Measurements from ENCODE around the gene MFSD8. TPM values are rescaled to one million over a fixed set of nuclear protein-coding genes. Genes with fewer than 3 reads are reported as not detected.

MFSD8 gene
- total and polyA plus RNA-seq, 4 donors, result 6.3 to 21.0 (median 17.6) TPM

DNA sequence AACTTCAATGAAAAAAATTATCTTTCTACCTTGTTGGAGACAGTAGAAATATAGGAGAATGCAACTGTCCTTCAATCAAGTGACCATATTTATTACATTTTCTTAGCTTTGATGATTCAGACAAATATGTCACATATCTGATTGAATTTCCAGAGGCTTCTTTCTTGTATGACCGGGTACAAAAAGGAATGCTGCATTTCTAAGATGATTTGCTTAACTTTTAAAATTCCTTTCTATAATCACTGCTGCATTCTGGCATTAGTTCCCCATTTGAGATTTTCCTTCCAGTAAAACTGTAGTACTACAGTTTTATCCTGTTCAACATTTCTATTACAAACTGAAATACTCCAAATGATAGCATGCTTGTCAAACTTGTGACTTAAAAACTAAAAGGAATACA lies 5.2 kb downstream of the MFSD8 start:
- Histone ChIP-seq H3K9ac (ENCODE audit: low read depth in 1 of 2, low read length in 2 of 2) (no peak overlapping the region), H3K4me3 (ENCODE audit: low read depth in 1 of 3, low read length in 3 of 3) (no peak overlapping the region), H3K9me3 (ENCODE audit: control insufficient read depth in 4 of 4, low read length in 3 of 4) (no peaks in the 10 kb centered on the region), H3K4me1 (ENCODE audit: control insufficient read depth in 4 of 4, insufficient read depth in 4 of 4, low read length in 3 of 4) (peaks cover 0 to 7% (median 3%) of the 10 kb centered on the region in 4 donors), H3K27ac (ENCODE audit: low read depth in 1 of 2, low read length in 2 of 2) (no peak overlapping the region), H3K36me3 (ENCODE audit: control insufficient read depth in 4 of 4, insufficient read depth in 3 of 4, low read depth in 1 of 4, low read length in 3 of 4) (peaks cover 0 to 7% (median 3%) of the 10 kb centered on the region in 4 donors), H3K27me3 (ENCODE audit: control insufficient read depth in 4 of 4, insufficient read depth in 4 of 4, low read length in 3 of 4) (no peaks in the 10 kb centered on the region)
- WGBS, result 86% methylated on average over 1 of the region's 1 CpG
- no peak for DNase-seq (ENCODE audit: low spot score)
- TF ChIP-seq FOXA1 (IDR thresholded peaks at IDR 0.05) (no peak), EGR1 (IDR thresholded peaks at IDR 0.05; ENCODE audit: low read depth in 2 of 2) (no peak), RXRA (IDR thresholded peaks at IDR 0.05) (no peak), YY1 (IDR thresholded peaks at IDR 0.05) (no peak), HNF4A (conservative IDR thresholded peaks at IDR 0.05) (no peak), TAF1 (conservative IDR thresholded peaks at IDR 0.05) (no peak), NR2F2 (IDR thresholded peaks at IDR 0.05) (no peak), HNF4G (IDR thresholded peaks at IDR 0.05) (no peak), SP1 (IDR thresholded peaks at IDR 0.05) (no peak), GABPA (IDR thresholded peaks at IDR 0.05 in 1 of 2, conservative IDR thresholded peaks at IDR 0.05 in 1 of 2) (no peak), RAD21 (IDR thresholded peaks at IDR 0.05) (no peak), JUND (IDR thresholded peaks at IDR 0.05) (no peak)
- TF ChIP-seq, protein P1, sequence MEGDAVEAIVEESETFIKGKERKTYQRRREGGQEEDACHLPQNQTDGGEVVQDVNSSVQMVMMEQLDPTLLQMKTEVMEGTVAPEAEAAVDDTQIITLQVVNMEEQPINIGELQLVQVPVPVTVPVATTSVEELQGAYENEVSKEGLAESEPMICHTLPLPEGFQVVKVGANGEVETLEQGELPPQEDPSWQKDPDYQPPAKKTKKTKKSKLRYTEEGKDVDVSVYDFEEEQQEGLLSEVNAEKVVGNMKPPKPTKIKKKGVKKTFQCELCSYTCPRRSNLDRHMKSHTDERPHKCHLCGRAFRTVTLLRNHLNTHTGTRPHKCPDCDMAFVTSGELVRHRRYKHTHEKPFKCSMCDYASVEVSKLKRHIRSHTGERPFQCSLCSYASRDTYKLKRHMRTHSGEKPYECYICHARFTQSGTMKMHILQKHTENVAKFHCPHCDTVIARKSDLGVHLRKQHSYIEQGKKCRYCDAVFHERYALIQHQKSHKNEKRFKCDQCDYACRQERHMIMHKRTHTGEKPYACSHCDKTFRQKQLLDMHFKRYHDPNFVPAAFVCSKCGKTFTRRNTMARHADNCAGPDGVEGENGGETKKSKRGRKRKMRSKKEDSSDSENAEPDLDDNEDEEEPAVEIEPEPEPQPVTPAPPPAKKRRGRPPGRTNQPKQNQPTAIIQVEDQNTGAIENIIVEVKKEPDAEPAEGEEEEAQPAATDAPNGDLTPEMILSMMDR (IDR thresholded peaks at IDR 0.05; ENCODE audit: low read depth, low read length, missing input control), result no peak
- TF ChIP-seq, protein P2, sequence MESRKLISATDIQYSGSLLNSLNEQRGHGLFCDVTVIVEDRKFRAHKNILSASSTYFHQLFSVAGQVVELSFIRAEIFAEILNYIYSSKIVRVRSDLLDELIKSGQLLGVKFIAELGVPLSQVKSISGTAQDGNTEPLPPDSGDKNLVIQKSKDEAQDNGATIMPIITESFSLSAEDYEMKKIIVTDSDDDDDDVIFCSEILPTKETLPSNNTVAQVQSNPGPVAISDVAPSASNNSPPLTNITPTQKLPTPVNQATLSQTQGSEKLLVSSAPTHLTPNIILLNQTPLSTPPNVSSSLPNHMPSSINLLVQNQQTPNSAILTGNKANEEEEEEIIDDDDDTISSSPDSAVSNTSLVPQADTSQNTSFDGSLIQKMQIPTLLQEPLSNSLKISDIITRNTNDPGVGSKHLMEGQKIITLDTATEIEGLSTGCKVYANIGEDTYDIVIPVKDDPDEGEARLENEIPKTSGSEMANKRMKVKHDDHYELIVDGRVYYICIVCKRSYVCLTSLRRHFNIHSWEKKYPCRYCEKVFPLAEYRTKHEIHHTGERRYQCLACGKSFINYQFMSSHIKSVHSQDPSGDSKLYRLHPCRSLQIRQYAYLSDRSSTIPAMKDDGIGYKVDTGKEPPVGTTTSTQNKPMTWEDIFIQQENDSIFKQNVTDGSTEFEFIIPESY (IDR thresholded peaks at IDR 0.05), result no peak
- TF ChIP-seq, protein P3, sequence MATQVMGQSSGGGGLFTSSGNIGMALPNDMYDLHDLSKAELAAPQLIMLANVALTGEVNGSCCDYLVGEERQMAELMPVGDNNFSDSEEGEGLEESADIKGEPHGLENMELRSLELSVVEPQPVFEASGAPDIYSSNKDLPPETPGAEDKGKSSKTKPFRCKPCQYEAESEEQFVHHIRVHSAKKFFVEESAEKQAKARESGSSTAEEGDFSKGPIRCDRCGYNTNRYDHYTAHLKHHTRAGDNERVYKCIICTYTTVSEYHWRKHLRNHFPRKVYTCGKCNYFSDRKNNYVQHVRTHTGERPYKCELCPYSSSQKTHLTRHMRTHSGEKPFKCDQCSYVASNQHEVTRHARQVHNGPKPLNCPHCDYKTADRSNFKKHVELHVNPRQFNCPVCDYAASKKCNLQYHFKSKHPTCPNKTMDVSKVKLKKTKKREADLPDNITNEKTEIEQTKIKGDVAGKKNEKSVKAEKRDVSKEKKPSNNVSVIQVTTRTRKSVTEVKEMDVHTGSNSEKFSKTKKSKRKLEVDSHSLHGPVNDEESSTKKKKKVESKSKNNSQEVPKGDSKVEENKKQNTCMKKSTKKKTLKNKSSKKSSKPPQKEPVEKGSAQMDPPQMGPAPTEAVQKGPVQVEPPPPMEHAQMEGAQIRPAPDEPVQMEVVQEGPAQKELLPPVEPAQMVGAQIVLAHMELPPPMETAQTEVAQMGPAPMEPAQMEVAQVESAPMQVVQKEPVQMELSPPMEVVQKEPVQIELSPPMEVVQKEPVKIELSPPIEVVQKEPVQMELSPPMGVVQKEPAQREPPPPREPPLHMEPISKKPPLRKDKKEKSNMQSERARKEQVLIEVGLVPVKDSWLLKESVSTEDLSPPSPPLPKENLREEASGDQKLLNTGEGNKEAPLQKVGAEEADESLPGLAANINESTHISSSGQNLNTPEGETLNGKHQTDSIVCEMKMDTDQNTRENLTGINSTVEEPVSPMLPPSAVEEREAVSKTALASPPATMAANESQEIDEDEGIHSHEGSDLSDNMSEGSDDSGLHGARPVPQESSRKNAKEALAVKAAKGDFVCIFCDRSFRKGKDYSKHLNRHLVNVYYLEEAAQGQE (IDR thresholded peaks at IDR 0.05), result no peak
- TF ChIP-seq, protein P4, sequence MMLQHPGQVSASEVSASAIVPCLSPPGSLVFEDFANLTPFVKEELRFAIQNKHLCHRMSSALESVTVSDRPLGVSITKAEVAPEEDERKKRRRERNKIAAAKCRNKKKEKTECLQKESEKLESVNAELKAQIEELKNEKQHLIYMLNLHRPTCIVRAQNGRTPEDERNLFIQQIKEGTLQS (IDR thresholded peaks at IDR 0.05), result no peak

DNA sequence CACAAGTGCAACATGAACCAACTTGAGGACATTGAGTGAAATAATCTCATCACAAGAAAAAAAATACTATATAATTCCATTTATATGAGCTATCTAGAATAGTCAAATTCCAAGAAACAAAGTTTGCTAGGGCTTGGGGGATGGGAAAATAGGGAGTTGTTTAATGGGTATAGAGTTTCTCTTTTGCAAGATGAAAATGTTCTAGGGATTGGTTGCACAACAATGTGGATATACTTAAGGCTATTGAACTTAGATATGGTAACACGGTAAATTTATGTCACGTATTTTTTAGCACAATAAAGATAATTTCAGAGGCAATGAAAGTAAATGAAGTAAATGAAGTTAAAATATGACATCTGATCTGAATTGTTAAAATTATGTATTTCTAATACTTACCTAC lies 7.9 kb downstream of the MFSD8 start:
- Histone ChIP-seq H3K9me3 (ENCODE audit: control insufficient read depth in 4 of 4, low read length in 3 of 4) (no peaks in the 10 kb centered on the region), H3K27me3 (ENCODE audit: control insufficient read depth in 4 of 4, insufficient read depth in 4 of 4, low read length in 3 of 4) (no peaks in the 10 kb centered on the region), H3K9ac (ENCODE audit: low read depth in 1 of 2, low read length in 2 of 2) (no peak overlapping the region), H3K4me3 (ENCODE audit: low read depth in 1 of 3, low read length in 3 of 3) (no peak overlapping the region), H3K27ac (ENCODE audit: low read depth in 1 of 2, low read length in 2 of 2) (no peak overlapping the region), H3K36me3 (ENCODE audit: control insufficient read depth in 4 of 4, insufficient read depth in 3 of 4, low read depth in 1 of 4, low read length in 3 of 4) (peaks cover 0 to 7% (median 3%) of the 10 kb centered on the region in 4 donors), H3K4me1 (ENCODE audit: control insufficient read depth in 4 of 4, insufficient read depth in 4 of 4, low read length in 3 of 4) (peaks cover 0 to 3% (median 1%) of the 10 kb centered on the region in 4 donors)
- TF ChIP-seq GABPA (IDR thresholded peaks at IDR 0.05 in 1 of 2, conservative IDR thresholded peaks at IDR 0.05 in 1 of 2), result no peak
- TF ChIP-seq RXRA (IDR thresholded peaks at IDR 0.05), result peak; percentile 41 to 74
- DNase-seq (ENCODE audit: low spot score), result no peak
- 47% methylated on average over 2 of the region's 2 CpGs for WGBS

Measured in liver (tissue), 9 donors.